ENCODE results near the gene SERTAD3. TPM values are rescaled to one million over a fixed set of nuclear protein-coding genes. Genes with fewer than 3 reads are reported as not detected.
"Not testable (repeated sequence)": the region's sequence is repeated elsewhere in the genome, so short reads cannot be mapped to it uniquely, and the experiment has no call there.

The SERTAD3 gene
- total RNA-seq, 1 donor from 2014 or later = 15.3 TPM

- H3K4me1 Mint-ChIP-seq = peaks cover 26% of the 10 kb centered on the region
- H3K27ac Mint-ChIP-seq = no peak overlapping the region
- H3K79me2 ChIP-seq (ENCODE audit: low read depth) = peaks cover 25% of the 10 kb centered on the region
- H3K9me3 Mint-ChIP-seq = no peaks in the 10 kb centered on the region
- H3K9ac ChIP-seq = no peak overlapping the region
- peaks cover 24% of the 10 kb centered on the region for H4K20me1 ChIP-seq (ENCODE audit: low read depth)
- no peaks in the 10 kb centered on the region for H3K27me3 ChIP-seq
- no peak overlapping the region for H3K4me3 ChIP-seq
- no peaks in the 10 kb centered on the region for H3K36me3 ChIP-seq
- no peak for DNase-seq (ENCODE audit: low spot score)
- peaks cover 7% of the 10 kb centered on the region for H3K4me1 ChIP-seq
- no peak overlapping the region for H3K4me2 ChIP-seq
- peaks cover 33% of the 10 kb centered on the region for H3F3A ChIP-seq (ENCODE audit: low read depth)
- H2AFZ ChIP-seq (replicated peaks) = no peak overlapping the region
- no peaks in the 10 kb centered on the region for H3K9me3 ChIP-seq (ENCODE audit: low read depth)
- H3K4me3 Mint-ChIP-seq = peak overlapping the region; percentile 22
- peaks cover 4% of the 10 kb centered on the region for H3K27me3 Mint-ChIP-seq (ENCODE audit: insufficient read depth, low read depth)
- TF ChIP-seq EZH2phosphoT487 (IDR thresholded peaks at IDR 0.05) (no peak), EZH2 (IDR thresholded peaks at IDR 0.05) (no peak), CTCF (IDR thresholded peaks at IDR 0.05) (no peak)
- peaks cover 6% of the 10 kb centered on the region for H3K36me3 Mint-ChIP-seq
- H3K27ac ChIP-seq = no peak overlapping the region
These were observed 5.9 kb downstream of the SERTAD3 start for GRCh38 chr19:40438284-40438683.

- peak; percentile 91 for DNase-seq (ENCODE audit: low spot score)
- Mint-ChIP-seq H3K4me3 (peak overlapping the region; percentile 84), H3K4me1 (peaks cover 23% of the 10 kb centered on the region), H3K36me3 (peaks cover 2% of the 10 kb centered on the region), H3K27ac (peak overlapping the region; percentile 91), H3K27me3 (ENCODE audit: insufficient read depth, low read depth) (peaks cover 10% of the 10 kb centered on the region), H3K9me3 (no peaks in the 10 kb centered on the region)
- Histone ChIP-seq H3K36me3 (no peaks in the 10 kb centered on the region), H3K79me2 (ENCODE audit: low read depth) (no peaks in the 10 kb centered on the region), H3F3A (ENCODE audit: low read depth) (peaks cover 45% of the 10 kb centered on the region), H3K27ac (peak overlapping the region; percentile 40), H3K4me1 (peaks cover 10% of the 10 kb centered on the region), H3K9me3 (ENCODE audit: low read depth) (no peaks in the 10 kb centered on the region), H4K20me1 (ENCODE audit: low read depth) (no peaks in the 10 kb centered on the region), H3K27me3 (no peaks in the 10 kb centered on the region), H3K4me2 (peak overlapping the region; percentile 74), H2AFZ (replicated peaks) (peak overlapping the region; percentile 78), H3K4me3 (peak overlapping the region; percentile 33), H3K9ac (no peak overlapping the region)
- TF ChIP-seq EZH2phosphoT487 (IDR thresholded peaks at IDR 0.05) = no peak
These were observed 10.5 kb downstream of the SERTAD3 start for GRCh38 chr19:40433391-40434216.

- not testable (repeated sequence) for H3K27me3 ChIP-seq; H3K79me2 ChIP-seq (ENCODE audit: low read depth); H3K36me3 ChIP-seq; H4K20me1 ChIP-seq (ENCODE audit: low read depth); H2AFZ ChIP-seq (replicated peaks); H3K27ac ChIP-seq; H3K9me3 ChIP-seq (ENCODE audit: low read depth); H3K9me3 Mint-ChIP-seq; DNase-seq (ENCODE audit: low spot score); H3K36me3 Mint-ChIP-seq; H3K9ac ChIP-seq
- peak overlapping the region; percentile 84 for H3K4me3 Mint-ChIP-seq
- peaks cover 10% of the 10 kb centered on the region for H3K27me3 Mint-ChIP-seq (ENCODE audit: insufficient read depth, low read depth)
- H3K4me1 Mint-ChIP-seq = peaks cover 23% of the 10 kb centered on the region
- Histone ChIP-seq H3K4me1 (peaks cover 10% of the 10 kb centered on the region), H3K4me3 (peak overlapping the region; percentile 33), H3K4me2 (peak overlapping the region; percentile 74), H3F3A (ENCODE audit: low read depth) (peaks cover 45% of the 10 kb centered on the region)
- H3K27ac Mint-ChIP-seq = peak overlapping the region; percentile 91
These were observed 11.4 kb downstream of the SERTAD3 start for GRCh38 chr19:40432760-40433159.

- no peak overlapping the region for H3K27ac Mint-ChIP-seq
- no peak overlapping the region for H3K4me3 ChIP-seq
- H2AFZ ChIP-seq (replicated peaks) = no peak overlapping the region
- no peaks in the 10 kb centered on the region for H3K79me2 ChIP-seq (ENCODE audit: low read depth)
- no peak for DNase-seq (ENCODE audit: low spot score)
- H3K27ac ChIP-seq = no peak overlapping the region
- no peak overlapping the region for H3K4me3 Mint-ChIP-seq
- no peaks in the 10 kb centered on the region for H4K20me1 ChIP-seq (ENCODE audit: low read depth)
- peaks cover 12% of the 10 kb centered on the region for H3K27me3 Mint-ChIP-seq (ENCODE audit: insufficient read depth, low read depth)
- H3K36me3 ChIP-seq = no peaks in the 10 kb centered on the region
- no peaks in the 10 kb centered on the region for H3K9me3 Mint-ChIP-seq
- peaks cover 10% of the 10 kb centered on the region for H3K4me1 ChIP-seq
- no peaks in the 10 kb centered on the region for H3K36me3 Mint-ChIP-seq
- H3K9me3 ChIP-seq (ENCODE audit: low read depth) = no peaks in the 10 kb centered on the region
- no peak overlapping the region for H3K4me2 ChIP-seq
- TF ChIP-seq CTCF (IDR thresholded peaks at IDR 0.05) (no peak), EZH2 (IDR thresholded peaks at IDR 0.05) (no peak), EZH2phosphoT487 (IDR thresholded peaks at IDR 0.05) (no peak)
- H3K27me3 ChIP-seq = no peaks in the 10 kb centered on the region
- H3K9ac ChIP-seq = no peak overlapping the region
- peaks cover 45% of the 10 kb centered on the region for H3F3A ChIP-seq (ENCODE audit: low read depth)
- peaks cover 23% of the 10 kb centered on the region for H3K4me1 Mint-ChIP-seq
These were observed 12.4 kb downstream of the SERTAD3 start for GRCh38 chr19:40431698-40432097.

- not testable (repeated sequence) for H4K20me1 ChIP-seq (ENCODE audit: low read depth); H3K4me3 ChIP-seq; H3K36me3 Mint-ChIP-seq; H2AFZ ChIP-seq (replicated peaks); H3K4me2 ChIP-seq; H3K27me3 ChIP-seq; H3K9me3 ChIP-seq (ENCODE audit: low read depth); H3K9ac ChIP-seq; H3K4me3 Mint-ChIP-seq; H3K79me2 ChIP-seq (ENCODE audit: low read depth); DNase-seq (ENCODE audit: low spot score); H3K9me3 Mint-ChIP-seq; H3K36me3 ChIP-seq; H3K27ac Mint-ChIP-seq; H3K27ac ChIP-seq
- H3K27me3 Mint-ChIP-seq (ENCODE audit: insufficient read depth, low read depth) = peaks cover 16% of the 10 kb centered on the region
- peaks cover 55% of the 10 kb centered on the region for H3F3A ChIP-seq (ENCODE audit: low read depth)
- peaks cover 21% of the 10 kb centered on the region for H3K4me1 Mint-ChIP-seq
- peaks cover 10% of the 10 kb centered on the region for H3K4me1 ChIP-seq
These were observed 13.9 kb downstream of the SERTAD3 start for GRCh38 chr19:40430242-40430641.

GRCh38 chr19:40428197-40428596, 15.9 kb downstream of the SERTAD3 start:
- Mint-ChIP-seq H3K4me1 (peaks cover 23% of the 10 kb centered on the region), H3K27me3 (ENCODE audit: insufficient read depth, low read depth) (peaks cover 16% of the 10 kb centered on the region)
- not testable (repeated sequence) for H3K27ac ChIP-seq; H2AFZ ChIP-seq (replicated peaks); H3K9ac ChIP-seq; H3K36me3 Mint-ChIP-seq; H3K9me3 ChIP-seq (ENCODE audit: low read depth); H3K4me3 Mint-ChIP-seq; H4K20me1 ChIP-seq (ENCODE audit: low read depth); H3K79me2 ChIP-seq (ENCODE audit: low read depth); H3K9me3 Mint-ChIP-seq; H3K36me3 ChIP-seq; H3K27me3 ChIP-seq; H3K27ac Mint-ChIP-seq; DNase-seq (ENCODE audit: low spot score); H3K4me3 ChIP-seq; H3K4me2 ChIP-seq
- peaks cover 50% of the 10 kb centered on the region for H3F3A ChIP-seq (ENCODE audit: low read depth)
- H3K4me1 ChIP-seq = peaks cover 11% of the 10 kb centered on the region
